Endothelial cell of umbilical vein (primary cell): ENCODE data around the gene CDCP2. TPM values are rescaled to one million over a fixed set of nuclear protein-coding genes. Genes with fewer than 3 reads are reported as not detected.

Experiments used
- BruUV-seq: library from RNA; stranded (reverse); fragments of 400-500 nt; replicated peaks from 2 replicates; lab custom pipeline; 2021; lab: Mats Ljungman, UMichigan
- CTCF ChIA-PET: fragments of 300-600, 350-600 bp; sonication (Branson Sonifier 250); formaldehyde crosslinking; loops from one replicate; lab custom pipeline; 2021; ENCODE audit warnings: antibody characterized with exemption, inconsistent platforms; lab: Charles Lee
- POLR2A ChIA-PET: fragments of 300-600, 350-600 bp; sonication (Branson Sonifier 250); formaldehyde crosslinking; loops from one replicate; lab custom pipeline; 2021; ENCODE audit warnings: antibody characterized with exemption, inconsistent platforms; lab: Charles Lee
- DNase-seq: peaks from one replicate; pipeline ENCODE4 v3.0.0-alpha.2; 2011; ENCODE audit warnings: low read depth, low spot score
- FAIRE-seq: peaks from 2 replicates; lab custom pipeline; 2011; peaks lifted over from hg19 to GRCh38; lab: Jason Lieb, UNC
- H2AFZ ChIP-seq: 2 replicates; pipeline ENCODE4 v1.6.0; 2012; ENCODE audit warnings: low read depth, low read length, control low read depth, inconsistent platforms
- H3K27ac ChIP-seq: 2 replicates; pipeline ENCODE4 v1.5.1; 2011; ENCODE audit warnings: low read depth, mild to moderate bottlenecking, control low read depth, low read length, moderate library complexity; ENCODE audit not compliant: insufficient read depth
- H3K27me3 ChIP-seq, 2 experiments: 2 replicates each; pipeline versions ENCODE4 v1.6.0 to v1.6.1; 2011; ENCODE audit warnings: low read length in 2 of 2, mixed read lengths in 1 of 2; ENCODE audit not compliant: control insufficient read depth in 2 of 2, insufficient read depth in 2 of 2
- H3K36me3 ChIP-seq, 2 experiments: 2 replicates in 1 of 2; 3 replicates in 1 of 2; pipeline ENCODE4 v1.5.1; 2011; ENCODE audit warnings: low read length in 2 of 2, mild to moderate bottlenecking in 1 of 2, moderate library complexity in 1 of 2; ENCODE audit not compliant: control insufficient read depth in 2 of 2, insufficient read depth in 2 of 2; ENCODE audit errors: extremely low read depth in 1 of 2
- H3K4me1 ChIP-seq: 3 replicates; pipeline ENCODE4 v1.5.1; 2011; ENCODE audit warnings: mild to moderate bottlenecking, low read length; ENCODE audit not compliant: control insufficient read depth, insufficient read depth; ENCODE audit errors: extremely low read depth
- H3K4me2 ChIP-seq: 2 replicates; pipeline ENCODE4 v1.6.1; 2011; ENCODE audit warnings: low read length, control low read depth, mixed read lengths; ENCODE audit not compliant: insufficient read depth
- H3K4me3 ChIP-seq, 3 experiments: fragments of 200-600 bp in 1 of 3; sonication (generic), shearing (Covaris generic) in 1 of 3; replicated peaks in 1 of 3; 2 replicates each; pipeline ENCODE4 v1.5.1; 2011 to 2016; ENCODE audit warnings: control low read depth in 3 of 3, low read length in 3 of 3, mild to moderate bottlenecking in 2 of 3, inconsistent platforms in 1 of 3, low read depth in 1 of 3, moderate library complexity in 1 of 3; ENCODE audit not compliant: insufficient read depth in 1 of 3
- H3K79me2 ChIP-seq: 2 replicates; pipeline ENCODE4 v1.6.0; 2012; ENCODE audit warnings: low read length, inconsistent platforms; ENCODE audit not compliant: control insufficient read depth, insufficient read depth
- H3K9ac ChIP-seq: replicated peaks from 2 replicates; pipeline ENCODE3; 2011; ENCODE audit warnings: low read length, control low read depth; ENCODE audit not compliant: insufficient read depth; ENCODE audit errors: extremely low read depth
- H3K9me1 ChIP-seq: replicated peaks from 3 replicates; pipeline ENCODE4 v1.6.0; 2011; ENCODE audit warnings: mild to moderate bottlenecking, low read length; ENCODE audit not compliant: control insufficient read depth, insufficient read depth; ENCODE audit errors: extremely low read depth
- H3K9me3 ChIP-seq: replicated peaks from 2 replicates; pipeline ENCODE4 v1.5.1; 2012; ENCODE audit warnings: low read length, inconsistent platforms; ENCODE audit not compliant: control insufficient read depth, insufficient read depth
- H4K20me1 ChIP-seq: replicated peaks from 2 replicates; pipeline ENCODE3; 2011; ENCODE audit warnings: mild to moderate bottlenecking, low read length; ENCODE audit not compliant: control insufficient read depth, insufficient read depth; ENCODE audit errors: extremely low read depth
- EZH2 ChIP-seq: IDR thresholded peaks from 2 replicates; pipeline ENCODE4 v1.6.1; 2012; ENCODE audit warnings: borderline replicate concordance, low read depth, mild to moderate bottlenecking, moderate library complexity, low read length, inconsistent platforms; ENCODE audit not compliant: severe bottlenecking
- FOS ChIP-seq: IDR thresholded peaks from 2 replicates; pipeline ENCODE4 v1.6.1; 2011; ENCODE audit warnings: mild to moderate bottlenecking, low read length, moderate library complexity, borderline replicate concordance; ENCODE audit not compliant: insufficient read depth
- GATA2 ChIP-seq: IDR thresholded peaks from 2 replicates; pipeline ENCODE4 v1.7.0; 2011; ENCODE audit warnings: low read depth, mild to moderate bottlenecking, moderate library complexity, mixed read lengths, low read length; ENCODE audit not compliant: insufficient read length, insufficient read depth
- JUN ChIP-seq: IDR thresholded peaks from 2 replicates; pipeline ENCODE4 v1.6.1; 2011; ENCODE audit warnings: borderline replicate concordance, low read depth; ENCODE audit not compliant: insufficient read length, insufficient read depth
- MYC ChIP-seq: IDR thresholded peaks from one replicate; pipeline ENCODE4 v1.6.1; 2011; ENCODE audit warnings: mild to moderate bottlenecking, low read depth, low read length
- POLR2A ChIP-seq: IDR thresholded peaks from 2 replicates; pipeline ENCODE4 v1.6.1; 2012; ENCODE audit warnings: low read depth, mild to moderate bottlenecking, control low read depth, low read length
- POLR2AphosphoS5 ChIP-seq: IDR thresholded peaks from 2 replicates; pipeline ENCODE4 v1.6.1; 2012; ENCODE audit warnings: low read depth, mild to moderate bottlenecking, control low read depth, low read length, moderate library complexity; ENCODE audit not compliant: insufficient read depth
- dilution Hi-C: fragments of 300-500 bp; cut with MboI; formaldehyde crosslinking; loops from one replicate; pipeline ENCODE4 v1.15.0; 2019; ENCODE audit warnings: low sequenced_read_pairs; ENCODE audit not compliant: extremely low pct_ligation_motif_present
- intact Hi-C: fragments of 100-400 bp; cut with micrococcal nuclease; formaldehyde crosslinking; loops from one replicate; pipeline ENCODE4 v1.10.0; 2022
- polyA plus RNA-seq, 4 experiments: library from polyadenylated mRNA; depleted of rRNA in 3 of 4; stranded (reverse) in 3 of 4; unstranded in 1 of 4; fragments of >200 nt; gene quantifications; 2 replicates each; pipeline versions ENCODE4 v1.2.1 to v1.2.3, GENCODE V29; 2011 to 2012; ENCODE audit warnings: missing spikeins in 1 of 4
- total RNA-seq: library from RNA; stranded (reverse); gene quantifications from 2 replicates; pipeline ENCODE4 v1.2.3, GENCODE V29; 2021
- TF ChIP-seq, protein P1 (sequence below): IDR thresholded peaks from 2 replicates; pipeline ENCODE4 v1.6.1; 2011; ENCODE audit not compliant: insufficient read depth, insufficient read length
- TF ChIP-seq, protein P2 (sequence below), 2 donors: IDR thresholded peaks; 1 replicate in 1 of 2; 2 replicates in 1 of 2; pipeline ENCODE4 v1.5.1; 2011; ENCODE audit warnings: low read length in 2 of 2, mild to moderate bottlenecking in 2 of 2, moderate library complexity in 2 of 2, control low read depth in 1 of 2, inconsistent platforms in 1 of 2, low read depth in 1 of 2; ENCODE audit not compliant: insufficient read depth in 1 of 2; ENCODE audit errors: extremely low read depth in 1 of 2

CDCP2 gene
- total and polyA plus RNA-seq, 2 donors (not counting 3 experiments of a cell fraction or from before 2014, with no cell fraction given): 0.10 TPM; not detected in 1

DNA sequence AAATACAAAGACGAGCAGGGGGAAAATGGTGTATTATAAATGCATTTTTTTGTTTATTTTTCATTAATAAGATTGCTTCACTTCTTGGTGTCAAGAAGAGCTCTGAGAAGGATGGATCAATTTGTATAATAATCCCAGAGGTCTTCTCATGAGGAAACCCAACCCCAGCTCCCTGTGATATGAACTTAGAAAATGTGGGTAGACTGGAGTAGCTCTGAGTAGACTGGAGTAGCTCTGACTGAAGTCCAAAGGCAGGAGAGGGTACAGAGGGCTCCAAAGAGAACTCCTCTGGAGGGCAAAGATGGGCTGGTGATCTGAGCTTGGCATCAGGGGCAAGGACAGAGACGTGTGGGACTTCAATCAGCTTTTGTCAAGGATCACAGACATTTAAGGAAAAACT is 21.4 kb downstream of the CDCP2 start:
- H3K9me1 ChIP-seq: no peaks in the 10 kb centered on the region
- H3K4me2 ChIP-seq: no peak overlapping the region
- no peak overlapping the region for H2AFZ ChIP-seq
- H4K20me1 ChIP-seq: no peaks in the 10 kb centered on the region
- dilution Hi-C loops (no loop called here), intact Hi-C loops (no loop called here)
- ChIA-PET POLR2A (no interaction called here), CTCF (interaction anchor here (1.8 to 3.1 kb wide), 2 partner anchors 9 to 13 kb away, joined by 5 to 18 read pairs; no protein-coding TSS in a partner anchor)
- FAIRE-seq (no peak), DNase-seq (no peak)
- H3K9ac ChIP-seq: no peak overlapping the region
- H3K9me3 ChIP-seq: no peaks in the 10 kb centered on the region
- H3K79me2 ChIP-seq: no peaks in the 10 kb centered on the region
- no peaks in the 10 kb centered on the region for H3K4me1 ChIP-seq
- TF ChIP-seq FOS (no peak), GATA2 (no peak), EZH2 (no peak), MYC (no peak), POLR2AphosphoS5 (no peak), JUN (no peak), POLR2A (no peak)
- TF ChIP-seq, protein P1, sequence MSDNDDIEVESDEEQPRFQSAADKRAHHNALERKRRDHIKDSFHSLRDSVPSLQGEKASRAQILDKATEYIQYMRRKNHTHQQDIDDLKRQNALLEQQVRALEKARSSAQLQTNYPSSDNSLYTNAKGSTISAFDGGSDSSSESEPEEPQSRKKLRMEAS: no peak
- TF ChIP-seq, protein P2, sequence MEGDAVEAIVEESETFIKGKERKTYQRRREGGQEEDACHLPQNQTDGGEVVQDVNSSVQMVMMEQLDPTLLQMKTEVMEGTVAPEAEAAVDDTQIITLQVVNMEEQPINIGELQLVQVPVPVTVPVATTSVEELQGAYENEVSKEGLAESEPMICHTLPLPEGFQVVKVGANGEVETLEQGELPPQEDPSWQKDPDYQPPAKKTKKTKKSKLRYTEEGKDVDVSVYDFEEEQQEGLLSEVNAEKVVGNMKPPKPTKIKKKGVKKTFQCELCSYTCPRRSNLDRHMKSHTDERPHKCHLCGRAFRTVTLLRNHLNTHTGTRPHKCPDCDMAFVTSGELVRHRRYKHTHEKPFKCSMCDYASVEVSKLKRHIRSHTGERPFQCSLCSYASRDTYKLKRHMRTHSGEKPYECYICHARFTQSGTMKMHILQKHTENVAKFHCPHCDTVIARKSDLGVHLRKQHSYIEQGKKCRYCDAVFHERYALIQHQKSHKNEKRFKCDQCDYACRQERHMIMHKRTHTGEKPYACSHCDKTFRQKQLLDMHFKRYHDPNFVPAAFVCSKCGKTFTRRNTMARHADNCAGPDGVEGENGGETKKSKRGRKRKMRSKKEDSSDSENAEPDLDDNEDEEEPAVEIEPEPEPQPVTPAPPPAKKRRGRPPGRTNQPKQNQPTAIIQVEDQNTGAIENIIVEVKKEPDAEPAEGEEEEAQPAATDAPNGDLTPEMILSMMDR (IDR thresholded peaks at IDR 0.05; ENCODE audit: extremely low read depth in 1 of 2, insufficient read depth in 1 of 2, low read depth in 1 of 2, low read length in 2 of 2): no peak
- H3K36me3 ChIP-seq: no peaks in the 10 kb centered on the region
- no TSS peak for BruUV-seq
- H3K27ac ChIP-seq: no peak overlapping the region
- peaks cover 0 to 5% of the 10 kb centered on the region in 2 experiments for H3K27me3 ChIP-seq
- no peak overlapping the region for H3K4me3 ChIP-seq
